ENCODE results near the gene DPP10. TPM values are rescaled to one million over a fixed set of nuclear protein-coding genes. Genes with fewer than 3 reads are reported as not detected.

DPP10 gene
- total RNA-seq, 1 donor from 2014 or later = not detected

GRCh38 chr2:115552726-115553125, 1110.3 kb downstream of the DPP10 start:
- intact Hi-C loops (cut with micrococcal nuclease) = no loop called here
- Mint-ChIP-seq H3K36me3 (ENCODE audit: low read depth) (no peaks in the 10 kb centered on the region), H3K4me1 (ENCODE audit: low read depth) (no peaks in the 10 kb centered on the region), H3K9me3 (peaks cover 4% of the 10 kb centered on the region), H3K27me3 (ENCODE audit: insufficient read depth) (no peaks in the 10 kb centered on the region), H3K4me3 (no peak overlapping the region), H3K27ac (no peak overlapping the region)
- no peak for DNase-seq (ENCODE audit: low spot score)

- no peak overlapping the region for H3K27ac Mint-ChIP-seq
- H3K27me3 Mint-ChIP-seq (ENCODE audit: insufficient read depth) = no peaks in the 10 kb centered on the region
- H3K4me3 Mint-ChIP-seq = no peak overlapping the region
- no peaks in the 10 kb centered on the region for H3K4me1 Mint-ChIP-seq (ENCODE audit: low read depth)
- intact Hi-C loops (cut with micrococcal nuclease) = no loop called here
- H3K9me3 Mint-ChIP-seq = no peaks in the 10 kb centered on the region
- no peak for DNase-seq (ENCODE audit: low spot score)
- H3K36me3 Mint-ChIP-seq (ENCODE audit: low read depth) = no peaks in the 10 kb centered on the region
Measured at GRCh38 chr2:115554153-115554552, 1111.7 kb downstream of the DPP10 start.

- DNase-seq (ENCODE audit: low spot score) = no peak
- Mint-ChIP-seq H3K36me3 (ENCODE audit: low read depth) (no peaks in the 10 kb centered on the region), H3K9me3 (peaks cover 8% of the 10 kb centered on the region), H3K27ac (no peak overlapping the region), H3K27me3 (ENCODE audit: insufficient read depth) (no peaks in the 10 kb centered on the region), H3K4me3 (no peak overlapping the region), H3K4me1 (ENCODE audit: low read depth) (no peaks in the 10 kb centered on the region)
- intact Hi-C loops (cut with micrococcal nuclease) = no loop called here
Measured at GRCh38 chr2:115558725-115559124, 1116.3 kb downstream of the DPP10 start.

GRCh38 chr2:115560666-115561065, 1118.2 kb downstream of the DPP10 start:
- no peak overlapping the region for H3K4me3 Mint-ChIP-seq
- no peaks in the 10 kb centered on the region for H3K27me3 Mint-ChIP-seq (ENCODE audit: insufficient read depth)
- H3K27ac Mint-ChIP-seq = no peak overlapping the region
- no peaks in the 10 kb centered on the region for H3K4me1 Mint-ChIP-seq (ENCODE audit: low read depth)
- no peak for DNase-seq (ENCODE audit: low spot score)
- H3K9me3 Mint-ChIP-seq = peaks cover 8% of the 10 kb centered on the region
- intact Hi-C loops (cut with micrococcal nuclease) = no loop called here
- H3K36me3 Mint-ChIP-seq (ENCODE audit: low read depth) = no peaks in the 10 kb centered on the region

- Mint-ChIP-seq H3K27me3 (ENCODE audit: insufficient read depth) (no peaks in the 10 kb centered on the region), H3K36me3 (ENCODE audit: low read depth) (no peaks in the 10 kb centered on the region), H3K9me3 (peaks cover 21% of the 10 kb centered on the region), H3K27ac (peak overlapping the region; percentile 52), H3K4me3 (no peak overlapping the region), H3K4me1 (ENCODE audit: low read depth) (no peaks in the 10 kb centered on the region)
- intact Hi-C loops (cut with micrococcal nuclease) = no loop called here
- no peak for DNase-seq (ENCODE audit: low spot score)
Measured at GRCh38 chr2:115568643-115569042, 1126.2 kb downstream of the DPP10 start.

GRCh38 chr2:115569547-115569946, 1127.1 kb downstream of the DPP10 start:
- Mint-ChIP-seq H3K27ac (no peak overlapping the region), H3K9me3 (peaks cover 30% of the 10 kb centered on the region), H3K4me3 (no peak overlapping the region), H3K4me1 (ENCODE audit: low read depth) (no peaks in the 10 kb centered on the region), H3K27me3 (ENCODE audit: insufficient read depth) (no peaks in the 10 kb centered on the region), H3K36me3 (ENCODE audit: low read depth) (no peaks in the 10 kb centered on the region)
- no peak for DNase-seq (ENCODE audit: low spot score)
- intact Hi-C loops (cut with micrococcal nuclease) = no loop called here

GRCh38 chr2:115572746-115573145, 1130.3 kb downstream of the DPP10 start:
- intact Hi-C loops (cut with micrococcal nuclease) = no loop called here
- no peaks in the 10 kb centered on the region for H3K36me3 Mint-ChIP-seq (ENCODE audit: low read depth)
- no peaks in the 10 kb centered on the region for H3K27me3 Mint-ChIP-seq (ENCODE audit: insufficient read depth)
- no peak for DNase-seq (ENCODE audit: low spot score)
- no peak overlapping the region for H3K27ac Mint-ChIP-seq
- H3K4me3 Mint-ChIP-seq = no peak overlapping the region
- no peaks in the 10 kb centered on the region for H3K4me1 Mint-ChIP-seq (ENCODE audit: low read depth)
- peaks cover 23% of the 10 kb centered on the region for H3K9me3 Mint-ChIP-seq

- intact Hi-C loops (cut with micrococcal nuclease) = no loop called here
- H3K36me3 Mint-ChIP-seq (ENCODE audit: low read depth) = no peaks in the 10 kb centered on the region
- no peak for DNase-seq (ENCODE audit: low spot score)
- H3K4me3 Mint-ChIP-seq = no peak overlapping the region
- H3K9me3 Mint-ChIP-seq = peaks cover 20% of the 10 kb centered on the region
- no peaks in the 10 kb centered on the region for H3K27me3 Mint-ChIP-seq (ENCODE audit: insufficient read depth)
- H3K4me1 Mint-ChIP-seq (ENCODE audit: low read depth) = no peaks in the 10 kb centered on the region
- no peak overlapping the region for H3K27ac Mint-ChIP-seq
Measured at GRCh38 chr2:115573756-115574155, 1131.3 kb downstream of the DPP10 start.

GRCh38 chr2:115574667-115575066, 1132.2 kb downstream of the DPP10 start:
- Mint-ChIP-seq H3K27me3 (ENCODE audit: insufficient read depth) (no peaks in the 10 kb centered on the region), H3K4me1 (ENCODE audit: low read depth) (no peaks in the 10 kb centered on the region), H3K27ac (no peak overlapping the region), H3K4me3 (no peak overlapping the region), H3K36me3 (ENCODE audit: low read depth) (no peaks in the 10 kb centered on the region), H3K9me3 (peaks cover 17% of the 10 kb centered on the region)
- no peak for DNase-seq (ENCODE audit: low spot score)
- intact Hi-C loops (cut with micrococcal nuclease) = no loop called here

GRCh38 chr2:115580784-115581183, 1138.3 kb downstream of the DPP10 start:
- peaks cover 28% of the 10 kb centered on the region for H3K9me3 Mint-ChIP-seq
- intact Hi-C loops (cut with micrococcal nuclease) = no loop called here
- no peaks in the 10 kb centered on the region for H3K36me3 Mint-ChIP-seq (ENCODE audit: low read depth)
- H3K4me3 Mint-ChIP-seq = no peak overlapping the region
- no peak overlapping the region for H3K27ac Mint-ChIP-seq
- no peaks in the 10 kb centered on the region for H3K4me1 Mint-ChIP-seq (ENCODE audit: low read depth)
- no peaks in the 10 kb centered on the region for H3K27me3 Mint-ChIP-seq (ENCODE audit: insufficient read depth)
- no peak for DNase-seq (ENCODE audit: low spot score)

GRCh38 chr2:115584507-115584906, 1142.1 kb downstream of the DPP10 start:
- no peaks in the 10 kb centered on the region for H3K36me3 Mint-ChIP-seq (ENCODE audit: low read depth)
- H3K4me3 Mint-ChIP-seq = no peak overlapping the region
- H3K27me3 Mint-ChIP-seq (ENCODE audit: insufficient read depth) = no peaks in the 10 kb centered on the region
- intact Hi-C loops (cut with micrococcal nuclease) = no loop called here
- H3K4me1 Mint-ChIP-seq (ENCODE audit: low read depth) = no peaks in the 10 kb centered on the region
- no peak for DNase-seq (ENCODE audit: low spot score)
- H3K9me3 Mint-ChIP-seq = peaks cover 32% of the 10 kb centered on the region
- no peak overlapping the region for H3K27ac Mint-ChIP-seq

GRCh38 chr2:115596659-115597375, 1154.4 kb downstream of the DPP10 start:
- no peak overlapping the region for H3K27ac Mint-ChIP-seq
- no peaks in the 10 kb centered on the region for H3K36me3 Mint-ChIP-seq (ENCODE audit: low read depth)
- no peak for DNase-seq (ENCODE audit: low spot score)
- no peaks in the 10 kb centered on the region for H3K4me1 Mint-ChIP-seq (ENCODE audit: low read depth)
- H3K4me3 Mint-ChIP-seq = no peak overlapping the region
- peaks cover 14% of the 10 kb centered on the region for H3K9me3 Mint-ChIP-seq
- H3K27me3 Mint-ChIP-seq (ENCODE audit: insufficient read depth) = no peaks in the 10 kb centered on the region
- intact Hi-C loops (cut with micrococcal nuclease) = no loop called here

GRCh38 chr2:115603285-115603684, 1160.8 kb downstream of the DPP10 start:
- no peaks in the 10 kb centered on the region for H3K4me1 Mint-ChIP-seq (ENCODE audit: low read depth)
- intact Hi-C loops (cut with micrococcal nuclease) = no loop called here
- H3K27me3 Mint-ChIP-seq (ENCODE audit: insufficient read depth) = no peaks in the 10 kb centered on the region
- H3K36me3 Mint-ChIP-seq (ENCODE audit: low read depth) = no peaks in the 10 kb centered on the region
- H3K9me3 Mint-ChIP-seq = no peaks in the 10 kb centered on the region
- no peak overlapping the region for H3K4me3 Mint-ChIP-seq
- no peak overlapping the region for H3K27ac Mint-ChIP-seq
- DNase-seq (ENCODE audit: low spot score) = no peak

GRCh38 chr2:115606350-115606749, 1163.9 kb downstream of the DPP10 start:
- no peak overlapping the region for H3K4me3 Mint-ChIP-seq
- intact Hi-C loops (cut with micrococcal nuclease) = no loop called here
- H3K27ac Mint-ChIP-seq = no peak overlapping the region

More at GRCh38 chr2:115606350-115606749, 1163.9 kb downstream of the DPP10 start:
- Mint-ChIP-seq H3K27me3 (ENCODE audit: insufficient read depth) (no peaks in the 10 kb centered on the region), H3K4me1 (ENCODE audit: low read depth) (no peaks in the 10 kb centered on the region), H3K9me3 (peaks cover 8% of the 10 kb centered on the region), H3K36me3 (ENCODE audit: low read depth) (no peaks in the 10 kb centered on the region)
- DNase-seq (ENCODE audit: low spot score) = no peak

Data from activated T-helper 1 cell treated with anti-CD3 and anti-CD28 coated beads, Interleukin-12 subunit alpha, Interleukin-12 subunit beta, Interleukin-2, Interleukin-4 antibody, amounts not matched to agents 30 ng/mL and 10 ng/mL and 1 ng/mL, durations not matched to agents 14 hours and 24 hours and 36 hours (primary cell).